Suppressor macrophage treated with lipopolysaccharide for 1 hour (primary cell): ENCODE results near the gene FLNB.

ENCODE experiments used
- DNase-seq, 3 donors: peaks; one replicate each; pipeline ENCODE4 v3.0.0-alpha.2; 2020 to 2022

FLNB gene

DNA sequence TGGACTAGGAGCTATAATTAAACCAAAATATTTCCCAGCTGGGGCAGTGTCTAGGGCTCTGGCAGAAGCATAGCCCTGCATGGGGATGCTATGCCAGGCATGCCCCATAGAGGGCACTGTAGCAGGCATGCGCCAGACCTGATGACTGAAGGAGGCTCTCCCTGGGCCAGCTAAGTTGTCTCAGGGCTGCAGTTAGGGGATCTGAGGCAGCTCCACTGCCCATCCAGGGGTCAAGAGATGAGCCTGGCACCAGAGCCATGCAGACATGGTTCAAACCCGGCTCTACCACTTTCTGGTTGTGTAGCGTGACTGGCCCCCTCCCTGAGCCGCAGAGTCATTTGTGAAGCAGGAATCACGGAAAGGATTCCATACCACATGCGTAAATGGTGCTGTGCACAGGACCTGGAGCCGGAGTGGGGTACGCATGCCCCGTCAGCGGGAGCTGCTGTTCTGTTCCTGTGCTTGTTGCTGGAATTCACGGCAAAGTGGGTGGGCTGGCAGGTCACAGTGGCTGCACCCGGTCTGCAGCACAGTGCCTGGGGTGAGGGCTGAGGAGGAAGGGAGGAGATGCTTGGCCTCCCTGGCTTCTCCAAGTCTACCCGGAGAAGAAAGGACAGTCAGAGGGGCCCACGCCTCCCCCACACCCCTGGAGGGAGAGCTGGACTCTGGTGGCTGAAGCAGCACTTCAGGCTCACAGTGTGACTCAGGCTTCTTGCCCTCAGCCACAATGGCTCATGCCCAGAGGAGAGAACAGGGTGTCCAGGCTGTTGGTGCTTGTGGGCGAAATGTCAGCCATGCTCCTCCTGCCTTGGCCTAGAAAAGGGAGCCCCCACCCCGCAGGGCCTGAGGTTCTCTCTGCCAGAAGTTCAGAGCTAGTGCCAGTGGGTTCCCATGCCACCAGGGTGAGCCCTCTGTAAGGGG, 159.5 kb downstream of the FLNB start:
- DNase-seq = peak; percentile 60 to 77 (median 67)

- DNase-seq = no peak
These were observed 160.3 kb downstream of the FLNB start for GRCh38 chr3:58168498-58168897.

GRCh38 chr3:58169371-58169770, 161.1 kb downstream of the FLNB start:
- DNase-seq = no peak

DNA sequence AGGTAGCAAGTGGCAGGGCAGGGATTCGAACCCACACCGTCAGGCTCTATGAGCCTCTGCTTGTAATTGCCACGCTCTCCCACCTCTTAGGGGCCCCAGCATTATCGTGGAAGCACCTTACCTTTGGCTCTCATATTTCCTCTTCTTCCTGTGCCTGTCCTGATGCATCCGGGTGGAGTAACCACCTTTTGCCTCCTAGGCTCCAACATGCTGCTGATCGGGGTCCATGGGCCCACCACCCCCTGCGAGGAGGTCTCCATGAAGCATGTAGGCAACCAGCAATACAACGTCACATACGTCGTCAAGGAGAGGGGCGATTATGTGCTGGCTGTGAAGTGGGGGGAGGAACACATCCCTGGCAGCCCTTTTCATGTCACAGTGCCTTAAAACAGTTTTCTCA, 162.2 kb downstream of the FLNB start:
- no peak for DNase-seq

DNA sequence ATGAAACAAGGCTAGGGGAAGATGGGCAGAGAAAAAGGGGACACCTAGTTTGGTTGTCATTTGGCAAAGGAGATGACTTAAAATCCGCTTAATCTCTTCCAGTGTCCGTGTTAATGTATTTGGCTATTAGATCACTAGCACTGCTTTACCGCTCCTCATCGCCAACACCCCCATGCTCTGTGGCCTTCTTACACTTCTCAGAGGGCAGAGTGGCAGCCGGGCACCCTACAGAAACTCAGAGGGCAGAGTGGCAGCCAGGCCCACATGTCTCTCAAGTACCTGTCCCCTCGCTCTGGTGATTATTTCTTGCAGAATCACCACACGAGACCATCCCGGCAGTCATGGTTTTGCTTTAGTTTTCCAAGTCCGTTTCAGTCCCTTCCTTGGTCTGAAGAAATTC, 162.9 kb downstream of the FLNB start:
- no peak for DNase-seq

- DNase-seq = no peak
These were observed 164.9 kb downstream of the FLNB start for GRCh38 chr3:58173029-58173668.

GRCh38 chr3:58173669-58174398, 165.6 kb downstream of the FLNB start:
- peak in 1 of 3 donors; percentile 24 for DNase-seq

DNA sequence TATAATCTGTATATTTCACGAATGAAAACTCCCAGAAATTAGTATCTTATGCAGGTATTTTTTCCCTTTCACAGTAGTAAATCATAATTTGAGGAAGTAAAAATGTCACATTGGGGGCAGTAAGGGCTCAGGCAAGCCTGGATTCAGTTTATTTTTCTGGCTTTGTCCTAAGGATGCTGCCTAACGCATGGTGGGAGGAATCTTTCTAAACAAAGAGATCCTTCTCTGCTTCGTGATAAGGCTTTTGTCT, 166.9 kb downstream of the FLNB start:
- no peak for DNase-seq

- DNase-seq = no peak
These were observed 167.4 kb downstream of the FLNB start for GRCh38 chr3:58175437-58176184.

DNA sequence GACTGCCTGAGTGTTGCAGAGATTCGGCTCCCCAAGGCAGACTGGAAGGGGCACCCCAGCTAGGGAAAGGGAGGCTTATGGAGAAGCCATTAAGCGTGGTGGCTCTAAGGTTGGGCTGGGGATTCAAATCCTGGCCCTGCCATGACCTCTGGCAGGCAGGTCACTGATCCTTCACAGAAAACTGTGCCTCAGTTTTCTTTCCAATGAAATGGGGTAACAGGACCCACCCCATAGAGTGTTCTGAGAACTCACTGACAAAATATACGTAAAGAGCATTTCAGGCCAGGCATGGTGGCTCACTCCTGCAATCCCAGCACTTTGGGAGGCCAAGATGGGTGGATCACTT, 167.9 kb downstream of the FLNB start:
- DNase-seq = no peak

DNA sequence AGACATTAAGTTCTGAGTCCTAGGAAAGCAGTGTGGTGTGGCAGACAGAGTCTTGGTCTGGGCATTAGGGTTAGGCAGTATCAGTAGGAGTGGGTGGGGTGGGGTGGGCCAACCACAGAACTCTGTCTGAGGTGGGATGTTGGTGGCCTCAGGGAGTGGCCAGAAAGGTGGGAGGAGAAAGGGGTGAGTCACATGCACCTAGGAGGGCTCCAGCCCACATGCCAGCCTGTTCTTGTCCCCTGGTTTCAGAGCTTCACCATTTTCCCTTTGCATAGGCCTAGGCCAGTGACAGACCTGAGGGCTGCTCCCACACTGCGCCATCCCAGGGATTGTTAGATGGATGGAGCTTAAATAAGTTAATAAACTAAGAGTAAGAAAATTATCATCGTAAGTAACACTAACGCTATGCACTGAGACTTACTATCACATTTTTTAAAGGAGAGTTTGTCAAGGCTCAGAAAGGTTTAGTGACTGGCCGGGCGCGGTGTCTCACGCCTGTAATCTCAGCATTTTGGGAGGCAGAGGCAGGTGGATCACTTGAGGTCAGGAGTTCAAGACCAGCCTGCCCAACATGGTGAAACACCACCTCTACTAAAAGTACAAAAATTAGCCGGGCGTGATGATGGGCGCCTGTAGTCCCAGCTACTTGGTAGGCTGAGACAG, 168.7 kb downstream of the FLNB start:
- no peak for DNase-seq

- peak; percentile 89 to 96 (median 94) for DNase-seq
These were observed 169.7 kb downstream of the FLNB start for GRCh38 chr3:58177747-58178527.

- no peak for DNase-seq
These were observed 170.5 kb downstream of the FLNB start for GRCh38 chr3:58178528-58179234.

GRCh38 chr3:58179235-58180098, 171.2 kb downstream of the FLNB start:
- DNase-seq = no peak

- no peak for DNase-seq
These were observed 172.1 kb downstream of the FLNB start for GRCh38 chr3:58180099-58180880.

- DNase-seq = no peak
These were observed 172.8 kb downstream of the FLNB start for GRCh38 chr3:58180940-58181587.

GRCh38 chr3:58183221-58183620, 175.0 kb downstream of the FLNB start:
- DNase-seq = no peak

- DNase-seq = no peak
These were observed 175.7 kb downstream of the FLNB start for GRCh38 chr3:58183891-58184290.
